Measurements from ENCODE around the gene PRKN. TPM values are rescaled to one million over a fixed set of nuclear protein-coding genes. Genes with fewer than 3 reads are reported as not detected.

The PRKN gene
- total and polyA plus RNA-seq, 5 donors from 2014 or later = 0.24 to 3.7 (median 2.5) TPM

GRCh38 chr6:162078126-162078525 is 649.4 kb downstream of the PRKN start:
- no peak overlapping the region for H3K4me3 ChIP-seq (ENCODE audit: low read depth, low read length)
- no peak for DNase-seq
- no peak overlapping the region for H3K27ac Mint-ChIP-seq
- no peak overlapping the region for H3K27ac ChIP-seq (ENCODE audit: insufficient read depth, low read length, poor library complexity, severe bottlenecking)
- no peaks in the 10 kb centered on the region for H3K36me3 Mint-ChIP-seq
- H3K9me3 ChIP-seq (ENCODE audit: control insufficient read depth in 2 of 2, low read length in 2 of 2) = peaks cover 0 to 3% of the 10 kb centered on the region in 2 experiments
- H3K27me3 Mint-ChIP-seq = no peaks in the 10 kb centered on the region
- H3K4me1 Mint-ChIP-seq = peaks cover 0 to 4% (median 0%) of the 10 kb centered on the region in 4 donors
- no peaks in the 10 kb centered on the region for H3K4me1 ChIP-seq (ENCODE audit: control insufficient read depth, insufficient read depth, low read length, poor library complexity, severe bottlenecking)
- H3K9me3 Mint-ChIP-seq = peaks cover 0 to 16% (median 5%) of the 10 kb centered on the region in 7 donors
- no peaks in the 10 kb centered on the region for H3K27me3 ChIP-seq (ENCODE audit: control insufficient read depth, insufficient read depth, low read length)
- no peak for ATAC-seq (ENCODE audit: low read depth in 2 of 2)
- no peak overlapping the region for H3K4me3 Mint-ChIP-seq
- no peaks in the 10 kb centered on the region for H3K36me3 ChIP-seq (ENCODE audit: control insufficient read depth, insufficient read depth, low read length)

- Mint-ChIP-seq H3K27ac (no peak overlapping the region), H3K4me3 (no peak overlapping the region), H3K36me3 (no peaks in the 10 kb centered on the region), H3K9me3 (peaks cover 0 to 27% (median 8%) of the 10 kb centered on the region in 7 donors), H3K27me3 (no peaks in the 10 kb centered on the region), H3K4me1 (peaks cover 0 to 4% (median 0%) of the 10 kb centered on the region in 4 donors)
- Histone ChIP-seq H3K27ac (ENCODE audit: insufficient read depth, low read length, poor library complexity, severe bottlenecking) (no peak overlapping the region), H3K36me3 (ENCODE audit: control insufficient read depth, insufficient read depth, low read length) (no peaks in the 10 kb centered on the region), H3K4me1 (ENCODE audit: control insufficient read depth, insufficient read depth, low read length, poor library complexity, severe bottlenecking) (no peaks in the 10 kb centered on the region), H3K27me3 (ENCODE audit: control insufficient read depth, insufficient read depth, low read length) (no peaks in the 10 kb centered on the region), H3K9me3 (ENCODE audit: control insufficient read depth in 2 of 2, low read length in 2 of 2) (peaks cover 0 to 5% of the 10 kb centered on the region in 2 experiments), H3K4me3 (ENCODE audit: low read depth, low read length) (no peak overlapping the region)
- DNase-seq (no peak), ATAC-seq (ENCODE audit: low read depth in 2 of 2) (no peak)
Observed at GRCh38 chr6:162076816-162077215, 650.8 kb downstream of the PRKN start.

- no peak for DNase-seq
- Histone ChIP-seq H3K27ac (ENCODE audit: insufficient read depth, low read length, poor library complexity, severe bottlenecking) (no peak overlapping the region), H3K4me3 (ENCODE audit: low read depth, low read length) (no peak overlapping the region), H3K27me3 (ENCODE audit: control insufficient read depth, insufficient read depth, low read length) (no peaks in the 10 kb centered on the region), H3K4me1 (ENCODE audit: control insufficient read depth, insufficient read depth, low read length, poor library complexity, severe bottlenecking) (no peaks in the 10 kb centered on the region), H3K36me3 (ENCODE audit: control insufficient read depth, insufficient read depth, low read length) (no peaks in the 10 kb centered on the region), H3K9me3 (ENCODE audit: control insufficient read depth in 2 of 2, low read length in 2 of 2) (peaks cover 6 to 11% of the 10 kb centered on the region in 2 experiments)
- peaks cover 0 to 36% (median 8%) of the 10 kb centered on the region in 7 donors for H3K9me3 Mint-ChIP-seq
- H3K36me3 Mint-ChIP-seq = no peaks in the 10 kb centered on the region
- H3K4me1 Mint-ChIP-seq = peaks cover 0 to 4% (median 0%) of the 10 kb centered on the region in 4 donors
- ATAC-seq (ENCODE audit: low read depth in 2 of 2) = no peak
- no peak overlapping the region for H3K27ac Mint-ChIP-seq
- no peaks in the 10 kb centered on the region for H3K27me3 Mint-ChIP-seq
- H3K4me3 Mint-ChIP-seq = no peak overlapping the region
Observed at GRCh38 chr6:162074641-162075275, 652.8 kb downstream of the PRKN start.

GRCh38 chr6:162070639-162071038 is 656.9 kb downstream of the PRKN start:
- Histone ChIP-seq H3K9me3 (ENCODE audit: control insufficient read depth in 2 of 2, low read length in 2 of 2) (peaks cover 9 to 20% of the 10 kb centered on the region in 2 experiments), H3K4me1 (ENCODE audit: control insufficient read depth, insufficient read depth, low read length, poor library complexity, severe bottlenecking) (no peaks in the 10 kb centered on the region), H3K27ac (ENCODE audit: insufficient read depth, low read length, poor library complexity, severe bottlenecking) (no peak overlapping the region), H3K4me3 (ENCODE audit: low read depth, low read length) (no peak overlapping the region), H3K36me3 (ENCODE audit: control insufficient read depth, insufficient read depth, low read length) (no peaks in the 10 kb centered on the region), H3K27me3 (ENCODE audit: control insufficient read depth, insufficient read depth, low read length) (no peaks in the 10 kb centered on the region)
- no peak for ATAC-seq (ENCODE audit: low read depth in 2 of 2)
- no peak overlapping the region for H3K4me3 Mint-ChIP-seq
- no peak overlapping the region for H3K27ac Mint-ChIP-seq
- no peaks in the 10 kb centered on the region for H3K36me3 Mint-ChIP-seq
- no peaks in the 10 kb centered on the region for H3K27me3 Mint-ChIP-seq
- H3K4me1 Mint-ChIP-seq = no peaks in the 10 kb centered on the region
- H3K9me3 Mint-ChIP-seq = peaks cover 4 to 52% (median 5%) of the 10 kb centered on the region in 7 donors
- DNase-seq = no peak

- Histone ChIP-seq H3K9me3 (ENCODE audit: control insufficient read depth in 2 of 2, low read length in 2 of 2) (peaks cover 9 to 20% of the 10 kb centered on the region in 2 experiments), H3K4me1 (ENCODE audit: control insufficient read depth, insufficient read depth, low read length, poor library complexity, severe bottlenecking) (no peaks in the 10 kb centered on the region), H3K36me3 (ENCODE audit: control insufficient read depth, insufficient read depth, low read length) (no peaks in the 10 kb centered on the region), H3K4me3 (ENCODE audit: low read depth, low read length) (no peak overlapping the region), H3K27ac (ENCODE audit: insufficient read depth, low read length, poor library complexity, severe bottlenecking) (no peak overlapping the region), H3K27me3 (ENCODE audit: control insufficient read depth, insufficient read depth, low read length) (no peaks in the 10 kb centered on the region)
- no peak overlapping the region for H3K4me3 Mint-ChIP-seq
- ATAC-seq (ENCODE audit: low read depth in 2 of 2) (no peak), DNase-seq (no peak)
- H3K27ac Mint-ChIP-seq = no peak overlapping the region
- H3K36me3 Mint-ChIP-seq = no peaks in the 10 kb centered on the region
- H3K9me3 Mint-ChIP-seq = peaks cover 4 to 52% (median 6%) of the 10 kb centered on the region in 7 donors
- no peaks in the 10 kb centered on the region for H3K4me1 Mint-ChIP-seq
- no peaks in the 10 kb centered on the region for H3K27me3 Mint-ChIP-seq
Observed at GRCh38 chr6:162069995-162070394, 657.6 kb downstream of the PRKN start.

- H3K27me3 Mint-ChIP-seq = no peaks in the 10 kb centered on the region
- peaks cover 4 to 50% (median 9%) of the 10 kb centered on the region in 7 donors for H3K9me3 Mint-ChIP-seq
- H3K4me1 Mint-ChIP-seq = no peaks in the 10 kb centered on the region
- no peaks in the 10 kb centered on the region for H3K36me3 ChIP-seq (ENCODE audit: control insufficient read depth, insufficient read depth, low read length)
- no peaks in the 10 kb centered on the region for H3K4me1 ChIP-seq (ENCODE audit: control insufficient read depth, insufficient read depth, low read length, poor library complexity, severe bottlenecking)
- no peak overlapping the region for H3K4me3 ChIP-seq (ENCODE audit: low read depth, low read length)
- H3K27me3 ChIP-seq (ENCODE audit: control insufficient read depth, insufficient read depth, low read length) = no peaks in the 10 kb centered on the region
- H3K4me3 Mint-ChIP-seq = no peak overlapping the region
- no peak overlapping the region for H3K27ac Mint-ChIP-seq
- no peak for DNase-seq
- no peak for ATAC-seq (ENCODE audit: low read depth in 2 of 2)
- H3K27ac ChIP-seq (ENCODE audit: insufficient read depth, low read length, poor library complexity, severe bottlenecking) = no peak overlapping the region
- peaks cover 9 to 19% of the 10 kb centered on the region in 2 experiments for H3K9me3 ChIP-seq (ENCODE audit: control insufficient read depth in 2 of 2, low read length in 2 of 2)
- no peaks in the 10 kb centered on the region for H3K36me3 Mint-ChIP-seq
Observed at GRCh38 chr6:162068340-162068739, 659.2 kb downstream of the PRKN start.

- H3K4me1 ChIP-seq (ENCODE audit: control insufficient read depth, insufficient read depth, low read length, poor library complexity, severe bottlenecking) = no peaks in the 10 kb centered on the region
- no peaks in the 10 kb centered on the region for H3K36me3 Mint-ChIP-seq
- no peaks in the 10 kb centered on the region for H3K27me3 ChIP-seq (ENCODE audit: control insufficient read depth, insufficient read depth, low read length)
- no peak overlapping the region for H3K27ac Mint-ChIP-seq
- no peak for ATAC-seq (ENCODE audit: low read depth in 2 of 2)
- peaks cover 0 to 9% of the 10 kb centered on the region in 2 experiments for H3K9me3 ChIP-seq (ENCODE audit: control insufficient read depth in 2 of 2, low read length in 2 of 2)
- no peak overlapping the region for H3K27ac ChIP-seq (ENCODE audit: insufficient read depth, low read length, poor library complexity, severe bottlenecking)
- H3K9me3 Mint-ChIP-seq = peaks cover 2 to 21% (median 5%) of the 10 kb centered on the region in 7 donors
- H3K4me3 Mint-ChIP-seq = no peak overlapping the region
- H3K4me1 Mint-ChIP-seq = no peaks in the 10 kb centered on the region
- H3K4me3 ChIP-seq (ENCODE audit: low read depth, low read length) = no peak overlapping the region
- H3K36me3 ChIP-seq (ENCODE audit: control insufficient read depth, insufficient read depth, low read length) = no peaks in the 10 kb centered on the region
- DNase-seq = no peak
- no peaks in the 10 kb centered on the region for H3K27me3 Mint-ChIP-seq
Observed at GRCh38 chr6:162063666-162064065, 663.9 kb downstream of the PRKN start.

GRCh38 chr6:162058281-162058875 is 669.2 kb downstream of the PRKN start:
- no peak overlapping the region for H3K27ac Mint-ChIP-seq
- Histone ChIP-seq H3K36me3 (ENCODE audit: control insufficient read depth, insufficient read depth, low read length) (no peaks in the 10 kb centered on the region), H3K4me3 (ENCODE audit: low read depth, low read length) (no peak overlapping the region), H3K9me3 (ENCODE audit: control insufficient read depth in 2 of 2, low read length in 2 of 2) (no peaks in the 10 kb centered on the region), H3K4me1 (ENCODE audit: control insufficient read depth, insufficient read depth, low read length, poor library complexity, severe bottlenecking) (no peaks in the 10 kb centered on the region), H3K27me3 (ENCODE audit: control insufficient read depth, insufficient read depth, low read length) (no peaks in the 10 kb centered on the region), H3K27ac (ENCODE audit: insufficient read depth, low read length, poor library complexity, severe bottlenecking) (no peak overlapping the region)
- no peak overlapping the region for H3K4me3 Mint-ChIP-seq
- peaks cover 6% of the 10 kb centered on the region for H3K36me3 Mint-ChIP-seq
- ATAC-seq (ENCODE audit: low read depth in 2 of 2) (no peak), DNase-seq (no peak)
- H3K9me3 Mint-ChIP-seq = peaks cover 0 to 9% (median 2%) of the 10 kb centered on the region in 7 donors
- no peaks in the 10 kb centered on the region for H3K4me1 Mint-ChIP-seq
- H3K27me3 Mint-ChIP-seq = no peaks in the 10 kb centered on the region
